HG03039 (cell line): Measurements from ENCODE around the gene SH3D21.

Experiments used
- ATAC-seq: cut with Tn5 transposase; IDR thresholded peaks from one replicate; pipeline ENCODE4 v1.9.1; 2021; ENCODE audit warnings: mild to moderate bottlenecking, moderate library complexity; ENCODE audit not compliant: unreplicated experiment

The SH3D21 gene

GRCh38 chr1:36328713-36329112 is 22.5 kb downstream of the SH3D21 start:
- ATAC-seq = no peak

- ATAC-seq = no peak
These were observed 23.6 kb downstream of the SH3D21 start for GRCh38 chr1:36329817-36330216.

GRCh38 chr1:36330940-36331339 is 24.8 kb downstream of the SH3D21 start:
- ATAC-seq = no peak

- no peak for ATAC-seq
These were observed 31.7 kb downstream of the SH3D21 start for GRCh38 chr1:36337830-36338229.

- no peak for ATAC-seq
These were observed 33.0 kb downstream of the SH3D21 start for GRCh38 chr1:36339215-36339614.

- ATAC-seq = no peak
These were observed 33.4 kb downstream of the SH3D21 start for GRCh38 chr1:36339615-36340014.

GRCh38 chr1:36341626-36342320 is 35.6 kb downstream of the SH3D21 start:
- ATAC-seq = no peak

- no peak for ATAC-seq
These were observed 36.4 kb downstream of the SH3D21 start for GRCh38 chr1:36342426-36343185.

GRCh38 chr1:36343651-36344394 is 37.7 kb downstream of the SH3D21 start:
- no peak for ATAC-seq

- no peak for ATAC-seq
These were observed 38.2 kb downstream of the SH3D21 start for GRCh38 chr1:36344395-36344680.

- no peak for ATAC-seq
These were observed 39.2 kb downstream of the SH3D21 start for GRCh38 chr1:36345353-36345752.

- no peak for ATAC-seq
These were observed 40.7 kb downstream of the SH3D21 start for GRCh38 chr1:36346741-36347370.

- peak; percentile 50 for ATAC-seq
These were observed 43.1 kb downstream of the SH3D21 start for GRCh38 chr1:36349241-36349671.

- no peak for ATAC-seq
These were observed 43.7 kb downstream of the SH3D21 start for GRCh38 chr1:36349839-36350238.

- ATAC-seq = no peak
These were observed 44.6 kb downstream of the SH3D21 start for GRCh38 chr1:36350659-36351226.

- no peak for ATAC-seq
These were observed 45.2 kb downstream of the SH3D21 start for GRCh38 chr1:36351227-36351977.

GRCh38 chr1:36352125-36352909 is 46.1 kb downstream of the SH3D21 start:
- ATAC-seq = no peak

- ATAC-seq = no peak
These were observed 47.0 kb downstream of the SH3D21 start for GRCh38 chr1:36352910-36353878.
